H9 (cell line): ENCODE measurements around the gene FHIP1B. TPM values are rescaled to one million over a fixed set of nuclear protein-coding genes. Genes with fewer than 3 reads are reported as not detected.

Source experiments
- DNase-seq: peaks from one replicate; pipeline ENCODE4 v3.0.0-alpha.2; 2017
- H2AFZ ChIP-seq: one replicate; pipeline ENCODE4 v1.6.1; 2013; ENCODE audit warnings: mild to moderate bottlenecking, low read length, control low read depth, moderate library complexity
- H2AK5ac ChIP-seq: 2 replicates; pipeline ENCODE4 v1.6.1; 2013; ENCODE audit warnings: low read length, control low read depth, mixed read lengths; ENCODE audit not compliant: insufficient read length
- H2BK120ac ChIP-seq: one replicate; pipeline ENCODE4 v1.6.1; 2013; ENCODE audit warnings: low read depth, mild to moderate bottlenecking, low read length, control low read depth, inconsistent platforms; ENCODE audit not compliant: poor library complexity, severe bottlenecking
- H2BK12ac ChIP-seq: 2 replicates; pipeline ENCODE4 v1.6.1; 2013; ENCODE audit warnings: low read length, control low read depth, mixed read lengths, low read depth; ENCODE audit not compliant: insufficient read length
- H2BK15ac ChIP-seq: 2 replicates; pipeline ENCODE4 v1.6.1; 2013; ENCODE audit warnings: low read depth, low read length, control low read depth
- H2BK20ac ChIP-seq: one replicate; pipeline ENCODE4 v1.6.1; 2013; ENCODE audit warnings: low read depth, mild to moderate bottlenecking, low read length, control low read depth, inconsistent platforms; ENCODE audit not compliant: poor library complexity, severe bottlenecking
- H2BK5ac ChIP-seq: 2 replicates; pipeline ENCODE4 v1.6.1; 2013; ENCODE audit warnings: low read length, control low read depth, mixed read lengths; ENCODE audit not compliant: insufficient read length
- H3K14ac ChIP-seq: 2 replicates; pipeline ENCODE4 v1.6.1; 2013; ENCODE audit warnings: low read length, control low read depth; ENCODE audit not compliant: insufficient read depth
- H3K18ac ChIP-seq: 2 replicates; pipeline ENCODE4 v1.6.1; 2013; ENCODE audit warnings: low read depth, mild to moderate bottlenecking, mixed read lengths, low read length, control low read depth; ENCODE audit not compliant: insufficient read length
- H3K23ac ChIP-seq: 2 replicates; pipeline ENCODE4 v1.6.1; 2013; ENCODE audit warnings: low read length, control low read depth, mixed read lengths, low read depth; ENCODE audit not compliant: insufficient read length
- H3K23me2 ChIP-seq: 2 replicates; pipeline ENCODE4 v1.6.1; 2013; ENCODE audit warnings: low read depth, mild to moderate bottlenecking, mixed read lengths, low read length, control low read depth; ENCODE audit not compliant: insufficient read length, poor library complexity, severe bottlenecking
- H3K27ac ChIP-seq: 2 replicates; pipeline ENCODE4 v1.5.1; 2013; ENCODE audit warnings: low read length, control low read depth, mixed read lengths, low read depth; ENCODE audit not compliant: insufficient read length
- H3K27me3 ChIP-seq: 2 replicates; pipeline ENCODE4 v1.6.1; 2013; ENCODE audit warnings: low read length, control low read depth, inconsistent platforms; ENCODE audit not compliant: insufficient read depth
- H3K4ac ChIP-seq: 2 replicates; pipeline ENCODE4 v1.6.1; 2013; ENCODE audit warnings: low read depth, mild to moderate bottlenecking, control low read depth, inconsistent platforms, low read length, moderate library complexity
- H3K4me1 ChIP-seq: 2 replicates; pipeline ENCODE4 v1.6.1; 2013; ENCODE audit warnings: low read length, control low read depth, inconsistent platforms; ENCODE audit not compliant: insufficient read depth
- H3K4me2 ChIP-seq: 2 replicates; pipeline ENCODE4 v1.6.1; 2013; ENCODE audit warnings: low read length, control low read depth, mixed read lengths; ENCODE audit not compliant: insufficient read length, insufficient read depth
- H3K56ac ChIP-seq: 2 replicates; pipeline ENCODE4 v1.6.1; 2013; ENCODE audit warnings: low read depth, mild to moderate bottlenecking, mixed read lengths, low read length, control low read depth; ENCODE audit not compliant: insufficient read length
- H3K79me1 ChIP-seq: 2 replicates; pipeline ENCODE4 v1.6.1; 2013; ENCODE audit warnings: low read depth, mild to moderate bottlenecking, moderate library complexity, low read length, control low read depth, inconsistent platforms; ENCODE audit not compliant: insufficient read depth, poor library complexity, severe bottlenecking
- H3K79me2 ChIP-seq: 2 replicates; pipeline ENCODE4 v1.6.1; 2013; ENCODE audit warnings: low read length, control low read depth, inconsistent platforms; ENCODE audit not compliant: insufficient read depth
- H3K9ac ChIP-seq: 2 replicates; pipeline ENCODE4 v1.6.1; 2013; ENCODE audit warnings: low read length, control low read depth, mixed read lengths; ENCODE audit not compliant: insufficient read length; ENCODE audit errors: extremely low read depth
- H3K9me3 ChIP-seq: one replicate; pipeline ENCODE4 v1.6.1; 2013; ENCODE audit warnings: low read depth, low read length, inconsistent platforms; ENCODE audit not compliant: control insufficient read depth
- H3T11ph ChIP-seq: one replicate; pipeline ENCODE4 v1.6.1; 2013; ENCODE audit warnings: mild to moderate bottlenecking, low read length, control low read depth, inconsistent platforms
- H4K20me1 ChIP-seq: one replicate; pipeline ENCODE4 v1.6.1; 2013; ENCODE audit not compliant: control insufficient read depth, insufficient read length, insufficient read depth
- H4K5ac ChIP-seq: 2 replicates; pipeline ENCODE4 v1.6.1; 2013; ENCODE audit warnings: low read depth, mild to moderate bottlenecking, mixed read lengths, low read length, control low read depth; ENCODE audit not compliant: insufficient read length
- H4K8ac ChIP-seq: replicated peaks from 2 replicates; pipeline ENCODE4 v1.6.1; 2013; ENCODE audit warnings: low read length, control low read depth, mixed read lengths, low read depth; ENCODE audit not compliant: insufficient read length
- H4K91ac ChIP-seq: 2 replicates; pipeline ENCODE4 v1.6.1; 2013; ENCODE audit warnings: low read depth, mild to moderate bottlenecking, moderate library complexity, mixed read lengths, low read length, control low read depth; ENCODE audit not compliant: insufficient read length
- H3K27ac Mint-ChIP-seq, 3 experiments: 2 replicates in 2 of 3; 3 replicates in 1 of 3; pipeline ENCODE4 v1.8.0; 2020 to 2021; ENCODE audit warnings: mixed read lengths in 3 of 3, mild to moderate bottlenecking in 1 of 3, moderate library complexity in 1 of 3
- H3K27me3 Mint-ChIP-seq: 2 replicates; pipeline ENCODE4 v1.8.0; 2021; ENCODE audit warnings: low read depth, mild to moderate bottlenecking, moderate library complexity, mixed read lengths
- H3K36me3 Mint-ChIP-seq, 3 experiments: 2 replicates in 2 of 3; 3 replicates in 1 of 3; pipeline ENCODE4 v1.8.0; 2020 to 2021; ENCODE audit warnings: low read depth in 3 of 3, mixed read lengths in 3 of 3; ENCODE audit not compliant: insufficient read depth in 1 of 3
- H3K4me1 Mint-ChIP-seq, 2 experiments: 2 replicates each; pipeline ENCODE4 v1.8.0; 2020; ENCODE audit warnings: mixed read lengths in 2 of 2
- H3K4me3 Mint-ChIP-seq, 2 experiments: 2 replicates in 1 of 2; 3 replicates in 1 of 2; pipeline ENCODE4 v1.8.0; 2020 to 2021; ENCODE audit warnings: mild to moderate bottlenecking in 2 of 2, mixed read lengths in 2 of 2, moderate library complexity in 1 of 2
- H3K9me3 Mint-ChIP-seq, 2 experiments: 2 replicates in 1 of 2; 3 replicates in 1 of 2; pipeline ENCODE4 v1.8.0; 2020; ENCODE audit warnings: mild to moderate bottlenecking in 2 of 2, mixed read lengths in 2 of 2, moderate library complexity in 1 of 2
- CTCF ChIP-seq: fragments of 200-600 bp; sonication (generic); conservative IDR thresholded peaks from 3 replicates; pipeline ENCODE4 v1.8.0; 2021; ENCODE audit warnings: antibody characterized with exemption, mild to moderate bottlenecking
- WGBS: extraction: QIAGEN DNeasy Blood & Tissue Kit; methylation state at CpG from one replicate; pipeline ENCODE4 v1.1.7; 2013; ENCODE audit warnings: missing lambda C conversion rate, low lambda C conversion rate, mixed read lengths; ENCODE audit not compliant: insufficient read length; ENCODE audit errors: extremely low coverage; 5-methylcytosine and 5-hydroxymethylcytosine counted together
- long read RNA-seq: library from polyadenylated mRNA; unstranded; transcript quantifications from one replicate; pipeline ENCODE4 v2.0.0, GENCODE V29; 2020
- total RNA-seq: library from RNA; stranded (reverse); gene quantifications from 2 replicates; pipeline ENCODE4 v1.2.1, GENCODE V29; 2021

The FHIP1B gene
- 27.4 and 28.5 TPM in 2 replicates for total RNA-seq
- long read RNA-seq, transcript FAM160A2-201 (12 exons, 3,481 nt), result major isoform, 6 of 18 reads
- long read RNA-seq, partial matches to known transcripts, result 0 of 18 reads
- long read RNA-seq, other reads (novel, unspliced or antisense), result 8 of 18 reads

DNA sequence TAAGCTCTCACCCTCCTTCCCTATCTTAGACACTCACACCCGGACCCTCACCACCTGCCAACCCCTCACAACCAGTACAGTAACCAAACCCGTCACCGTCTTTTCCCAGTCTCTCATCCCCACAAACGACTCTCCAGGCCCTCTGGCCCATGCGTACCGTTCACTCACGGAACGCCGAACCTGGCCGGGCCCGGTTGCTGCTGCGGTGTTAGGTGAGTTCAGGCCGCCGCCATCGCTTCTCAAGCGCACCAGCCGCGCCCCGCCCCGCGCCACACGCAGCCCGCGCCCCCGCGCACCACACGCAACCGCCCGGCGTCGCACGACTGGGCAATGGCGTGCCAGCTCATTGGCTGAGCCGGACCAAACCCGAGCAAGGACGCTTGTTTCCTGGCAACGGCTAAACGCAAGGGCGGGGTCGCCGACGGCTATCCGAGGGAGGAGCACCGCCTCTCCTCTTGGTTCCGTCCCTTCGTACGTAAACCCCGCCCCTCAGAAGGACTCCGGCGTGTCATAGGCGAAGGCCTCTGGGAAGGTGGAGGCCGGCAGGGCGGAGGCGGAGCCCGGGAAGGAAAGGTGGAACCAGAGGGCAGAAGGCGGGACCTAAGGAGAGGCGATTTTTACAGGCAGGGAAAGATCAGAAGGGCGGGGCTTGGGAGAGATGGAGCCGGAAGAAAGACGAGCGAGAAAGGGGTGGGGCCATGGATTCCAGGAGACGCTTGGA lies at the start of gene FHIP1B:
FHIP1B (minus strand) TSS at position 250 of the 721 bp plus-strand sequence. CDS start 10,120 bp downstream, outside the sequence.
- no peak within 1 kb of the TSS for H3K23ac ChIP-seq
- peak within 1 kb of the TSS; percentile 99 for H3K4me3 Mint-ChIP-seq
- no peak within 1 kb of the TSS for H2BK12ac ChIP-seq
- H2BK15ac ChIP-seq, result no peak within 1 kb of the TSS
- no peaks in the 10 kb centered on the region for H4K20me1 ChIP-seq
- no peak within 1 kb of the TSS for H2AK5ac ChIP-seq
- H3K9me3 ChIP-seq, result no peaks in the 10 kb centered on the region
- no peak within 1 kb of the TSS for H4K91ac ChIP-seq
- peaks cover 5% of the 10 kb centered on the region for H3K27me3 Mint-ChIP-seq
- peak within 1 kb of the TSS; percentile 77 for H3K9ac ChIP-seq
- no CpG with 5 or more reads among the region's 62 CpGs for WGBS
- H3K36me3 Mint-ChIP-seq, result no peaks in the 10 kb centered on the region
- peaks cover 7% of the 10 kb centered on the region for H3K23me2 ChIP-seq
- no peaks in the 10 kb centered on the region for H3K79me1 ChIP-seq
- peak within 1 kb of the TSS; percentile 85 for H3K18ac ChIP-seq
- H3K4ac ChIP-seq, result no peak within 1 kb of the TSS
- no peaks in the 10 kb centered on the region for H3K27me3 ChIP-seq
- no peak for TF ChIP-seq CTCF
- H2AFZ ChIP-seq, result peak within 1 kb of the TSS; percentile 7
- no peak within 1 kb of the TSS for H3T11ph ChIP-seq
- no peak within 1 kb of the TSS for H2BK120ac ChIP-seq
- peak within 1 kb of the TSS; percentile 97 for H3K4me2 ChIP-seq
- H3K27ac ChIP-seq, result no peak within 1 kb of the TSS
- DNase-seq, result peak; percentile 100
- H3K9me3 Mint-ChIP-seq, result no peaks in the 10 kb centered on the region
- no peak within 1 kb of the TSS for H4K5ac ChIP-seq
- H3K4me1 ChIP-seq, result no peaks in the 10 kb centered on the region
- peak within 1 kb of the TSS; percentile 91 for H3K14ac ChIP-seq
- peaks cover 11 to 14% of the 10 kb centered on the region in 2 experiments for H3K4me1 Mint-ChIP-seq
- H3K79me2 ChIP-seq, result peaks cover 12% of the 10 kb centered on the region; the same call in 1 of the 2 replicates
- H2BK20ac ChIP-seq, result no peak within 1 kb of the TSS
- no peak within 1 kb of the TSS for H3K56ac ChIP-seq
- H2BK5ac ChIP-seq, result no peak within 1 kb of the TSS
- H3K27ac Mint-ChIP-seq, result peak within 1 kb of the TSS; percentile 94 to 99 (median 97)
- H4K8ac ChIP-seq, result no peak within 1 kb of the TSS
